Hematopoietic multipotent progenitor cell treated with erythropoietin and hydrocortisone succinate and interleukin-3 and kit ligand, for 4 days (in vitro differentiated cells): ENCODE data around the gene TOMM6.
"Not testable (repeated sequence)": the region's sequence is repeated elsewhere in the genome, so short reads cannot be mapped to it uniquely, and the experiment has no call there.

Source experiments
- DNase-seq: peaks from one replicate; pipeline ENCODE4 v3.0.0-alpha.2; 2015

TOMM6 gene

DNA sequence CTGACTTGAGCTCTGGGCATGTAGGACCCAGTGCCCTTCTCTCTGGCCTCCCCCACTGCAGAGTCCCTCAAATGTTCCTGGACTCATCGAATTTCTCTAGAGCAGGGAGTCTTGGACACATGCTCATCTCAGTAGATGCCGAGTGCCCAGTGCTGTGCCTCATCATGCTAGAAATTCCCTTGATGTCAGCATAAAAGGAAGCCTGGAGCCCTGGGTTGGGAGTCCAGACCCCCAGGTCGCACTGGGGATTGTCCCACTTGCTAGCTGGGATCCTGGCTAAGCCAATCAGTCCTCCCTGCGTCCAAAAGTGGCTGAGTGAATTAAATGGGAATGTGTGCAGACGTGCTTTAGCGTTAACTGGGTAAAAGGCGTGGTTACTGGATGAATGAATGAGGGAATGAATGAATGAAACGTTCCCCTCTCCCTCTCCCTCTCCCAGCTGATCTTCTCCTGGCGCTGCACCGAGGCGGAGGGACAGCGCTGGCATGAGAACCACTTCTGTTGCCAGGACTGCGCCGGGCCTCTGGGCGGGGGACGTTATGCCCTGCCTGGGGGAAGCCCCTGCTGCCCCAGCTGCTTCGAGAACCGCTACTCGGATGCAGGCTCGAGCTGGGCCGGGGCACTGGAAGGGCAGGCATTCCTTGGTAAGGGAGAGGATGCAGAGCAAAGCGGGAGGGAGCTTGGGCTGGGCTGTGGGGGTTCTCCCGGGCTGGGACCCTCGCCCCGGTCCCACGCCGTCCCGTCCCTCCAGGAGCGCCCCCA lies 1.6 kb upstream of the TOMM6 start:
- DNase-seq: no peak

DNA sequence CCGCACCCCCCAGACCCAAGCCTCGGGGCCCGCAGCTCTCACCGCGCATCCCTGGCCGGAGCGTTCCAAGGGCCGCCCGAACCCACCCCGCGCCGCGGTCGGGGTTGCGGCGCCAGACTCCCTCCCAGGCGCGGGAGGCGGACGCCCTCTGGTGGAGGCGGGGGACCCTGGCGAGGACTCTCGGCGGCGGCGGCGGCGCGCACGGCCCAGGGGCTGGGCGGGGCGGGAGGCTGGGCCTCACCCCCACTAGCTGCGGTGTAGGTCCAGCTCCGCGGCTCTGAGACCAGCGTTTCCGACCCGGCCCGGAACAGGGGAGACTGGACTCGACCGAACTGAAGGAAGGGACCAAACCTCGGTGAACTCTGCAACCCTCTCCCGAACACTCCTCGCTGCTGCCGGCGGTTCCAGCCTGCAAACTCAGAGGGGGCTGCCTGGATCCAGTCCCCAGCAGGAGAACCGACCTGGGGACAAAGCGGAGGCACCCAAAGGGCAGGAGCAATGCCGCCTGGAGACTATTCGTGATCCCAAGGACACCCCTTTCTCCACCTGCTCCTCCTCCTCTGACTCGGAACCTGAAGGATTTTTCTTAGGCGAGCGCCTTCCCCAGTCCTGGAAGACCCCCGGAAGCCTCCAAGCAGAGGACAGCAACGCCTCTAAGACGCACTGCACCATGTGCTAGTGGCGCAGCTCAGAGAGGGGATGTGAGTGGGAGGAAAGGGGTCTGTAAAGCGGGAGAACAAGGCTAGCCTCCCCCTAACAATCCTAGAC lies 859 bp upstream of the TOMM6 start:
- peak; percentile 92 for DNase-seq

DNA sequence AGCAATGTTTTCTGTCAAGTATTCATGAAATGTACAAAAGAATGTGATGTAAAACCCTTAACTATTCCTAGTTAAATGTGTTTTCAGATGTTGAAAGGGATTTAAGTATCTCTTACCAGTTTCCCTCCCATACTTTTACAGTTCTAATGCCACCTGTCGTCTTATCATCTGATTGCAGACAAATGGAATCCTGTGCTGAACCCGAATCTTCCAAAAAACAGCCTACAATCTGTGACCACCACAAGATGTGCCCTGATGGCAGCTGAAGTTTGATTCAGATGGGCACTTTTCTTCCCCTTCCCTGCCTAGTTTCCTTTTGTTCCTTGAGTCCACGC lies 1.9 kb downstream of the TOMM6 start:
- no peak for DNase-seq

DNA sequence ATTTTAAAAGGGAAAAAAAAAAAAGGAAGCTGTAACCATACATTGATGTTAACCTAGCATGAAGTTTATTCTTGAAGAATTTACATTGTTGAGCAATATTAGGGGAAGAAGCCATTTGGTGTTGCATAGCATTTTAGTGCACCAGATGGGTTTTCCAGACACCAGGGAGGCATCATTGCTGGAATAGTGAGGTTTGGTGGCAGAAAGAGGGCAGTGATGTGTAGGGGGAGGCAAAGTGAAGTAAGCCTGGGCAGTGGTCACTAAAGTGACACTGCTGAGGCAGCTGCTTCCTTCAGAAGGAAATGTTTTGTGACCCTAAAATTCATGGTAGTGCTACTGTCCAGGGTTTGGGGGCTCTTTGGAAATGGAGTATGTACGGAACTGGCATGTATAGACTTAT lies 2.6 kb downstream of the TOMM6 start:
- DNase-seq: no peak

DNA sequence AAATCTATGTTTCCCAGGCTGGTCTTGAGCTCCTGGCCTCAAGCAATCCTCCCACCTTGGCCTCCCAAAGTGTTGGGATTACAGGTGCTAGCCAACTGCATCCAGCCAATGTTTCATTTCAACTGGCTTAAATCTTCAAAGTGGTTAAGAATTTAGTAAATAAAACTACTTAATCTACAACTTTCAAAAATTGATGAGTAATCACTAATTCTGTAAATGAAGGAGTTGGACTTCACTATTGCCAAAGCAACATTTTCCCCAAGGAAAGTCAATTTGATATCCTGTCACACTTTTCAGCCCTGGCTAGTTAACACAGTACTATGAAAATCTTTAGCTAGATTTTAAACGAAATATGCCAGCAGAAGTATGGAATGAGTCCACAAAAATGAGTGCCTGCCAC lies 3.8 kb downstream of the TOMM6 start:
- DNase-seq: no peak

DNA sequence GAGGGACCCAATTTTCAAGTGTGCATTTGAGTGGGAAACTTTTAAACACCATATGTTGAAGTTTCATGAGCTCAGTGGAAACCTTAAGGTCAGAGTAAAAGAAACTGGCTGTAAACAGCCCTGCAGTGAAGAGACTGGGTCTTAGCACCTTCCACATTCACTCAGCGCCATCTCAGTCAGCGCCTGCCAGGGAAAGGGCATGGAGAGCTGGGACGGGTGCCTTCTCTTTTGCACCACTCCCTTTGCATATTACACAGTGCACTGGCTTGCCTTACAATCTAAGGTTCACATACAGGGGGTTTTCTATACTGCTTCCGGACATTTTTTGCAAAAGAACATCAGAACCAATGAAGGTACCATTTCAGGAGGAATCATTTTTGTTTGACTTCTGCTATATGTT lies 4.5 kb downstream of the TOMM6 start:
- DNase-seq: no peak

DNA sequence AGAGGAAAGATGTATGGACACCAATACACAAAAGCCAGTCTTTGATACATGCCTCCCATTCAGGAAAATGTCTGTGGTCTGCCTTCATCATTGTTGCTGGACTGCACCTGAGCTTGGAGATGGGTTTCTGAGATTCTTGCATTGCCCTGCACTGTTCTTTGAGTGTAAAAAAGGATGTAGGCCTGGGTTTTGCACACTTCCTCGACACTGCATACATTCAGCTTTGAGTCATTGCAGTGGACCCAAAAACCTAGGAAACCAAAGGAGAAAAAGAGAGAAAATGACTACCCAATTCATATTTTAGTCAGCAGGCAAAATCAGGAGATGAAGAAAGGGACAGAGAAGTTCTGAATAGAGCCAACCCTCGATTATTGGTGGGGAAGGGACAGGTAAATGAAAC lies 9.0 kb downstream of the TOMM6 start:
- DNase-seq: no peak

DNA sequence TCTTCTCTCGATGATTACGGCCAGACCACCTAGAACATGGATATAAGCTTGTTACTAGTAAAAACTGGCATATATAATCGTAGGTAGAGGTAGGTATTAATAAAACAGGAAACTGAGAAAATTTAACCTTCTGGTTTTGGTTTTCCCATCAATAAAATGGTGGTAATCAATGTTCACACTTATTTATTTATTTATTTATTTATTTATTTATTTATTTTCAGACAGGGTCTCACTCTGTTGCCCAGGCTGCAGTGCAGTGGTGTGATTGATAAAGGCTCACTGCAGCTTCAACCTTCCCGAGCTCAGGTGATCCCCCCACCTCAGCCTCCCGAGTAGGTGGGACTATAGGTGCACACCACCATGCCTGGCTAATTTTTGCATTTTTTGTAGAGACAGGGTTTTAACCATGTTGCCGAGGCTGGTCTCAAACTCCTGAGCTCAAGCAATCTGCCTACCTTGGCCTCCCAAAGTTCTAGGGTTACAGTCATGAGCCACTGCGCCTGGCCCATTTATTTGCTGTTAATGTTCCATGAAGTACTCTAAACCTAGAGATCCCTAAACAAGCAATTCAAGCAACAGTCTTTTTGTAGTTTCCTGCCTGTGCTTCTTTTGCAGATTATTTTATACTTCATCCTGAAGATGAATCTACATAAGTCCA lies 11.5 kb downstream of the TOMM6 start:
- DNase-seq: no peak

DNA sequence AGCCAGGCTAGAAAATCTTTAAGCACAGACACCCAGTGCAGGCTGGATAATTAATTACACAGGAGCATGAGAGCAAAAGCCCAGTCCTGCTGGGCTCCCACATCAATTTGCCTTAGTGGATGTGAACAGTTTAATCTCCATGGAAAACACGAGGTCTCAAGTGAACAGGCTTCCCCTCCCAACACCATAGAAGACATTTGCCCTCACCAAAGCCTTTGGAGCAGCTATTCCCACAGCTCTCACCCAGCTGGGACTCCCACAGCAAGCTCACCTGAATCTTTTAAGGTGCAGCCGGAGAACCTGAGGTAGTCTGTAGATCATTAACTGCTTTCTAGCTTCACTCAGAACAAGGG lies 12.0 kb downstream of the TOMM6 start:
- no peak for DNase-seq

DNA sequence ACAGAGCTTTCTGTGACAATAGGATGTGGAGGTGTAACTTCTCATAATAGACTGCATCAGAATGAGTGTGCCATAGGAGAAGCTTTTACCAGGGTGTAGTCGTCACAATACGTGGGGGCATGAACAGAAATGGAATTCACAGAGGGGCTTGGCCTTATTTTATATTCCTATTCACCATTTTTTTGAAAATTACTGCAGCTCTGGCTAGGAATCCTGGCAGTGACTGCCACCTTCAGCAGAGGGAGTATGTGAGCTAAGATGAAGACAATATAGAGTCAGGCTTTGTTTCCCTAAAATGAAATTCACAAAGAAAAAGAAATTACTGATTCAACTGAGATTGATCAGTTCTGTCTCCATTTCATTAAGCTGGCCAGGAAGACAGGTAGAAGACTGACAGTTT lies 13.9 kb downstream of the TOMM6 start:
- DNase-seq: peak; percentile 41

DNA sequence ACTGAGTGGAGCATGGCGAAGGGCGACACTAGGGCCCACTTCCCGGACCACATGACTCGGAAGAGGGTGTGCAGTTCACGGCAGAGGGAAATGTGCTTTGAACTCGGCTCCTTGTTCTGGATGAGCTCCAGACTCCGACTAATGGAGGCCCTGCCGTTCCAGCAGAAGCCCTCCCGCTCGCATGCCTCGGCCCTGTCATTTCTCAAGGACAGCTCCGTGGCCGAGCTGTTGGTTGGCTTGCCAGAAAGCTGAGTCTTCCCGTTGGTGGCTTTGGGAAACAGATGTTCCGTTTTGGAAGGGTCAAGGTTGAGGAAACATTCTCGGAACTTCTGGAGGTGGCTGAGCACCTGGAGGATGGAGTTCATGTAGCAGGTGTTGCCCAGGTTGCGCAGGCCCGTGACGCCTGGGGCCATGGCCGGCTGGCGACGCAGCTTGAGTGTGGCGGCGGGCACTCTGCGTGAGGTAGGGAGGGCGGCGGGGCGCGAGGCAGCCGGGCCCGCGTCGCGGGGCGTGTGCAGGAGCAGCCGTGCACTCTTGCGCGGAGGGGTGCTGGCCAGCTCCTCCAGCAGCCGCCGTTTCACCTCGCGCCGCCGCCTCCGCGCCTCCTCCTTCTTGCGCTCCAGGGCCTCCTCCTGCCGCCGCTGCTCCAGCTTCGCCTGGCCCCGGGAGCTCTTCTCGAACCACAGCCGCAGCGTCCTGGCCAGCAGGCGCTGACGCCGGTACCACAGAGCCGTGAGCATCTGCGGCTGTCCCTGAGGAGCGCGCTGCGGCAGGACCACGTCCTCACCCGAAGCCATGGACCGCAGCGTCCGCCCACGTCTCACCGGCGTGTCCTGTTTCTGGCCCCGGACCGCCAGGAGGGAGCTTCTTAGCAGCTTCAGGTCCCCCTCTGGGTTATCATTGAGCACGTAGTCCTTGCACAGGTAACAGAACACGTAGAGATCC lies 18.6 kb downstream of the TOMM6 start:
- DNase-seq: no peak

DNA sequence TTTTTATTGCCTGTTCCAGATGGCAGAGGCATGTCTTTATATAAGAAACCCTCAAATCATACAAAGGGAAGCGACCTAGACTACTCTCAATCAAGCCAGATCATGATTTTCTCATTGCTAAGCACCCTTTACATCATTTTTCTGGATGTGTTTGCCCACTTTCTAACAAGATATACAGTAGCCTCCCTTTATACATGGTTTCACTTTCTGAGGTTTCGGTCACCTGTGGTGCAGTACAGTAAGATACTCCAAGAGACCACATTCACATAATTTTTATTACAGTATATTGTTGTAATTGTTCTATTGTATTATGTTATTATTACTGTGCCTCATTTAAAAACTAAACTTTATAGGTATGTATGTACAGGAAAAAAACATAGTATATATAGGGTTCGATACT lies 23.6 kb downstream of the TOMM6 start:
- no peak for DNase-seq

DNA sequence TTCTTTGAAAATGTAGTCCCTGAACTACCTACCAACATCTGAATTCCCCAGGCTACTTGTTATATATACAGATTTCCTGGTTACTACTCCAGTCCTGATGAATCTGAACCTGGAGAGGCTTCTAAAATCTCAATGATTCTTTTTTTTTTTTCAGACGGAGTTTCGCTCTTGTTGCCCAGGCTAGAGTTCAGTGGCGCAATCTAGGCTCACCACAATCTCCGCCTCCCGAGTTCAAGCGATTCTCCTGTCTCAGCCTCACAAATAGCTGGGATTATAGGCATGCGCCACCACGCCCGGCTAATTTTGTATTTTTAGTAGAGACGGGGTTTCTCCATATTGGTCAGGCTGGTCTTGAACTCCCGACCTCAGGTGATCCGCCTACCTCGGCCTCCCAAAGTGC lies 24.5 kb downstream of the TOMM6 start:
- not testable (repeated sequence) for DNase-seq

DNA sequence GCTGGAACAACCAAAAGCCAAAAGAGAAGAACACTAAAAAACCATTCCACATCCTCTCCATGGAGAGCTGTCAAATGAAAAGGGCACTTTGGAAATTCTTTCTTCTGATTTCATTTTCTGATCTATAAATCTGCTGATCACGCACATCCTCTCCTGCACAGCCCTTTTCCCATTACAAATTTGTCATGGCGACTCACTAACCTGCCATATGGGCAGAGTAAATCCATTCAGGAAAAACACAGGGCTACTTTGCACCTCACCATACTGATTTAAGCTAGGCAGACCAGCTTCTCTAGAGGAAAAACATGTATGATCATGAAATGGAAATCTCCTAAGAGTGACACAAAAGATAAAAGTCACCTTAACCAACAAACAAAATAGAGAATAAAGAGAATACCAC lies 26.0 kb downstream of the TOMM6 start:
- no peak for DNase-seq

DNA sequence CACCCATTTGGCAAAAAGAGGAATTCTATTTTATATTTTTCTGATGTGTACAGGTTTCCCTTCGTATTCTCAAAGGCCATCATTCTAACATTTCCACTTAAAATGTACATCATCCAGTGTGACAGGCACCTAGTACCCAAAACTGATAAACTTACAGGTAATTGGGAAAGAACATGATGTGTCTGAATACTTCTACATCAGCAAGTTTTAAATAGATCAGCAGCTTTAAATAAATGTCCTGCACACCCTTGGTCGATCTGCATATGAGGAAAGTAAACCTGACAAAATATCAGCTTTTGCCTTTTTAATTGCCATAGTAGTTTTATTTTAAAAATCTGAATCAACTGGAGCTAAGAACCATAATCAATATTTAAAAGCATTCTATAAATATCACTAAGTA lies 26.5 kb downstream of the TOMM6 start:
- DNase-seq: no peak

DNA sequence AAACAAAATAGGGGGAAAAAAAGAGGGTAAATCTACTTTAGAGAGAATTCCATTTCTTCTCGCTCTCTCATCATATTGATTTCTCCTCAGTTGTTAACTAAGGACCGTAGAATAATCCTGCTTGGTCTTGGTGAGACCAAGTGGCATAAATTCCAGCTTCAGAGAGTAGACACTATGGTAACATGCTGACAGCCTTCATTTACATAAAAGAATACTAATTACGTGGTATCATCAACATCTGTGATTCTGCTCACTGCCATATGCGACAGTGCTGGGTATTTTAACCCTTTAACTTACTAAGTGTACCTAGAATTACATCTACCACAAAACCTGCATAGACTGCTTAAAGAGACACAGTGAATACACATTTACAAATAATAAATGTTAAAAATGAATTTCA lies 27.1 kb downstream of the TOMM6 start:
- DNase-seq: no peak

DNA sequence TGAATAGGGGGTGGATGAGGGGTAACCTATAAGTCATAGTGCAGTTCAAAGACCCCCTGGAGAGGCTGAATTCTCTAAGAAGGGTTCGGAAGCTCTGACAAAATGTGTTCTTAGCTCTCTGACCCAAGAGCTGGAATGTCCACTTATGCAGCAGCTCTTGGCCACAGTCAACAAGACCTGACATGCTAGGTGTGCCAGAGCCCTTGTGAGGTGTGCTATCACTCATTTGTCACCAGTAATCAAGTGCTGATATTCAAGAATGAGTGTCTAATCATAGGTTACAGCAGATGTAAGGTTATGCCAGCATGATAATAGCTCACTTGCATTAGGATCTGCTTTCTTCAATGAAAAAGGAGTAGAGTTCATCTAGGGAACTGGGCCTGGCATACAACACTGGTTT lies 28.1 kb downstream of the TOMM6 start:
- no peak for DNase-seq

DNA sequence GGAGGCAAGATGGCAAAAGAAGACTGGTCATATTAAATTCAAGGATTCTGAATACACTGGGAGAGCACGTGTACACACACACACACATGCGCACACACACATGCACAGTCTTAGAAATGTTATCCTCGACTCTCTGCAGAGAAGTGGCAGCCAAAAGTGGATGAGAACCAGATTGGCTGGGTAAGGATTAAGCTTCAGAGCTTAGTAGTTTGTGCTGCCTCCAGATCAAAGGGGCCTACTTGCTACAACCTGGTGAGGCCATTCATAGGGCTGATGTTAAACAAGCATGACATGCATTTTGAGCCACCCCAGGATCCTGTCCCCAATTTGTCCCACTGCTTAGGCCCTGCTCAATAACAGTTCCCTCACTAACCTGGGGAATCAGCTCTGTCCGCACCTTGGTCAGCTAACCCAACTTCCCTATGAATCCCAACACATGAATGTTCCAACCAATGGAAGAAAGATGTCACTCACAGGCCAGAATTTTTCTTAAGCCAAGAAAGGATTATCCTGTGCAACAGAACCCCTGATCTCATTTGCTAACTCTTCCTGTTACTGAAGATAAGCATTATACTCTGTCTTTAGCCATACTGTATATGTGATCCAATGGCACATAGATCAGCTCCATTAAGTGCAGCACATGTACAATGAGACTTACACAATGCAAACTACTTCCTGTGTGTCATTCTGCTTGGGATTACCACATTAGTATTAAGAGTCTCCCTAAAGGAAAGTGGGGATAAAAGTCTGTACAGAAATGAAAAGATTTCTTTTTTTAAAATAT lies 31.0 kb downstream of the TOMM6 start:
- peak; percentile 55 for DNase-seq

DNA sequence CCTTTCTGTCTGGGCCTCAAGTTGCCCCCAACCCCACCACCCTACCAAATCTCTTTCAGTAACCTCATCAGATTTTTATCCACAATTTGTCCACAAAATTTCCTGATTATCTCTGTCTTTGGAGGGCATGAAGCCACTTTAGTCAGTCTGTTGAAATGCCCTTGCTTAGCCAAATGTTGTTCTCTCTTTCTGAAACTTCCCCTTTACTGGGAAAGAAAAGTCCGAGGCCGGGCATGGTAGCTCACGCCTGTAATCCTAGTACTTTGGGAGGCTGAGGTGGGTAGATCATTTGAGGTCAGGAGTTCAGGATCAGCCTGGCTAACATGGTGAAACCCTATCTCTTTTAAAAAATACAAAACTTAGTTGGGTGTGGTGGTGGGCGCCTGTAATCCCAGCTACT lies 33.8 kb downstream of the TOMM6 start:
- DNase-seq: no peak

DNA sequence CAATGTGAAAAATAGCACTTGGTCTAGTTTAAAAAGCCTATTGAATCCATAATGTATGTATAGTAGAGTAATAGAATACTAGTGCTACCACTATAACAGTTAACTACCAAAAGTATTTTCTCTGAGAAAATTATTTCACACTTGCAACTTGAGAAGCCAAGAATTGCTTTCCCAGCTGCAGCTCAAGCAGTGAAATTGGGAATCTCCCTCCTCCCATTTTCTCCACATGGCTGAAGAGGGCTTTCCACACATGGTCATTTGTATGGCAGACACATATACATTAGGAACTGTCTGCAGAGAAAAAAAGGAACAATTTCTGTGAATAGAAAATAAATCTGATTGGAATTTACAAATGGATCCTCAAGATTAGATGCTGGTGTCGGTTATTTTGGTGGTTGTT lies 34.5 kb downstream of the TOMM6 start:
- DNase-seq: no peak

DNA sequence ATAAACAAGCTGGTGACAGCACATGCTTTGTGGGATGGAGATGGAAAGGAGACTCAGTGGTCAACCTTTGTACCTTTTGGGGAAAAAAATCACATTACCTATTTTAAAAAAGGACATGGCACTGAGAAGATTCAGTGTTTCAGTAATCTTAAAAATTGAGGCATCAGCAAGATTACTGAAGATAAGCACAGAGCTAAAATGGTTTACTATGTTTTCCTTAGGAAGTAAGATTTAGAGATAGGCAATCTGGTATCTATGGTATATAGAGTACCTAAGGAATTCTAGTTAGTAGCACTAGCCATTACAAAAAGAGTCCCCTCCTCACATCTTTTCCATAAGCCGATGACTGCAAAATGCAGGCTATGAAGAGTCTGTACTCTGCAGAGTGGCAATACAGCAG lies 35.7 kb downstream of the TOMM6 start:
- DNase-seq: no peak
